GM19468 (cell line): ENCODE measurements around the gene GABARAP.

Experiments
- ATAC-seq: cut with Tn5 transposase; IDR thresholded peaks from one replicate; pipeline ENCODE4 v1.9.1; 2021; ENCODE audit warnings: mild to moderate bottlenecking, moderate library complexity, moderate number of reproducible peaks; ENCODE audit not compliant: unreplicated experiment; ENCODE audit errors: extremely low read depth

The GABARAP gene

DNA sequence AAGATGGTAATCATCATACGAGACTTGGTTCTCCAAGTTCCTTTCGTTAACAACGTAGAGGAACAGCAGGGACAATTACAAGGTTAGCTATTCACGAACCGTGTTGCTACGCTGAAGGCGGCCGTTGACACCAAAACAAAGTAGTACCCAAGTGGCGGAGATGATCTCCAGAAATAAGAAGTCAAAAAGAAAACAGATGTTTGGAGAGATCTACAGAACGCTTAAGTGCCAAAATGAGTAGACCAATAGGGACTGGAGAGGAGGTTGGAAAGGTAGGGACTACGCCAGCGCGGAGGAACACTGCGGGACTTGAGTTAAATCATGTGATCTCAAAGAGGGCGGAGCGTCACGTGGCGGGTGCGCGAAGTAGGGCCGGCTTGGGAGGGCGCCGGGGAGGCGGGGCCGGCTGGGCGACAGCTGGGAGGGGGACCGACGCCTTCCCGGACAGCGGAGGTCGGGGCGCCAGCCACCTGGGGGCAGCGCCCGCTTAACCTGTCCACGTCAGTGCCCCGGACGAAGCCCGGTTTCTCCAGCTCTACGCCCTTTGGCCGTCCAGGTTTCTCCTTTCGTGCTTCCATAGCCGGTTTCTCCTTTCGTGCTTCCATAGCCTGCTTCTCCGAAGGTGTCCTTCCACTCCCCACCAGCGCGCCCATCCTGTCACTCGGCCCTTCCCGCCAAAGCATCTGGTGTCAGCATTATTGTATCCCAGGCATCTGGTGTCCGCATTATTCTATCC, 636 bp upstream of the GABARAP start:
- ATAC-seq: peak; percentile 17

DNA sequence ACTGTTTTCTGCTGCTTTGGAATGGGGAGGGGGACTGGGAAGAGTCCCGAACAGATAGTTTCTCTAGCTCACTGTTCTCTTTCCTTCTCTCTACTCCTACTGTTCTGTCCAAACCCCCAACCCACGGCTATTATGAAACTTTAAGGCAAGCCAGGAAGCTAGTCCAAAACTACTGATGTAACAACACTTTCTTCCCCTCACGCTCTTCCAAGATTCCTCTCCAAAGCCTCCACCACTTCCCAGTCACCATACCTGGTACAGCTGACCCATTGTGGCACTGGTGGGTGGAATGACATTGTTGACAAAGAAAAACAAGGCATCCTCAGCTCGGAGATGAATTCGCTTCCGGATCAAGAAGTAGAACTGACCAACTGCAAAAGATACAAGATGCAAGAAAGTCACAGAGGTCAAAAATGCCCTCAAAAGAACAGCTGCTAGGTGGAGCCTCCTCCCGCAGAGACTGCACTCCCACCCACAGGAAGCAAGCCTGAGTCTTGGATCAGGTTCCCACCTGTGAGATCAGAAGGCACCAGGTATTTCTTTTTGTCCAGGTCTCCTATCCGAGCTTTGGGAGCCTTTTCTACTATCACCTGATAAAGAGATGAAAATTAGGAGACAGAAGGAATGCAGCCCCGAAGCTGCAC, 1.0 kb downstream of the GABARAP start:
- no peak for ATAC-seq

DNA sequence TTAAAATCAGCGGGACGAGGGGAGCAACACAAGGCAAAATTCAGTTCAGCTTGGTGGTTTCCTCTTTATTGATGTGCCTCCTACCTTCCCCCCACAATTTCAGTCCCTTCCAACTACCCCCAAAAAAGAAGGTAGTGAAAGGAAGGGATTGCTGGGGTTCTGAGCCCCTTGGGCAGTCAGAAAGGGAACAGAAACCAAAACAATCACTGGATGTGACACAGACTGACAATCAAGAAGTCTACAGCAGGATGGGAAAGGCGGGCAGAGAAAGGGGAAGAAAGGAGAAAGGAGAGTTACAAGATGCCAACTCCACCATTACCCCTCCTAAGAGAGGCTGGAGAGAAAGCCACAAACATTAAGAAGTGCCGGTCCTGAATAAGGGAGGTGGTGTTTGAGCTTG, 1.9 kb downstream of the GABARAP start:
- no peak for ATAC-seq

DNA sequence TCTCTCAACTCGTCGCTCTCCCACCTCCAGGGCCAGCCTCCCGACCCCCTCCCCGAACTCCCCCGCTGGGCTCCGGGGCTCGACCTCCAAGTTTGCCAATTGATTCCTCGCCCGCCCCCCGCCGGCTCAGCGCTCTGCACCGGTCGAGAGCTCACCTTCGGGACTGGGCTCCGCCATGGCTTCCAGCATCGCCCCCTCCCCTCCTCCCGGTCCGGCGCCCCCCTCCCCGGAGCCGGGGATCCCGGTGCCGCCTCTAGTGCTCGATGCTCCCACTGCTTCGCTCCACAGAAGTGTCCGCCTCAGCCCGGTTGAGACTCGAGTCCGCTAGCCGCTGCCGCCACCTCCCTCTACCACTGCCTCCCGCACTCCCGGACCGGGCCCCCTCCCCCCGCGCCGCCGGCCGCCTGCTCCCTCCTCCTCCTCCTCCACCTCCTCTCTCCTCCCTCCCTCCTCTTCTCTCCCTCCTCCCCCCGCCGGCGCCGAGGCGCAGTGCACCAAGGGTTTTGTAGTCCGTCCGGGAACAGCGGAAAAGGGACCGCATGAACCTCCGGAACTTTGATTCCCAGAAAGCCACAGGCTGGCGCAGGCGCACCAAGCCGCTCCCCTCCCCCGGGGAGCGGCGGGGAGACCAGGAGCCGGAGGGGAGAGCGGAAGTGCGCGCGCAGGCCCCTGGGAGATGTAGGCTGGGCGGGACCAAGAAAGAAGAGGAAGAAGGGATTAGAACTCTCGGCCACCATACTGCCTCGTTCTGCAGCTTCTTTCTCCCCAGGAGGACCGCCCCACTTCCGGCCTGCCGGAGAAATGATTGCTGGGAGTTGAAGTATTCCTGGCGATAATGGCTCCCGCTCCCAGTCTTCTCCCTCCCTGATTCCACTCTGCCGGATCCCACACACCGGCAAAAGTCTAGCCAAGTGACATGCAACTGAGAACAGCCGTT, 2.9 kb downstream of the GABARAP start, which contains the start of gene PHF23:
Gene PHF23, minus strand, starts transcription at position 367 of the 937 bp plus-strand sequence. Its CDS starts 178 bp downstream, at position 189.
- ATAC-seq: peak; percentile 54

DNA sequence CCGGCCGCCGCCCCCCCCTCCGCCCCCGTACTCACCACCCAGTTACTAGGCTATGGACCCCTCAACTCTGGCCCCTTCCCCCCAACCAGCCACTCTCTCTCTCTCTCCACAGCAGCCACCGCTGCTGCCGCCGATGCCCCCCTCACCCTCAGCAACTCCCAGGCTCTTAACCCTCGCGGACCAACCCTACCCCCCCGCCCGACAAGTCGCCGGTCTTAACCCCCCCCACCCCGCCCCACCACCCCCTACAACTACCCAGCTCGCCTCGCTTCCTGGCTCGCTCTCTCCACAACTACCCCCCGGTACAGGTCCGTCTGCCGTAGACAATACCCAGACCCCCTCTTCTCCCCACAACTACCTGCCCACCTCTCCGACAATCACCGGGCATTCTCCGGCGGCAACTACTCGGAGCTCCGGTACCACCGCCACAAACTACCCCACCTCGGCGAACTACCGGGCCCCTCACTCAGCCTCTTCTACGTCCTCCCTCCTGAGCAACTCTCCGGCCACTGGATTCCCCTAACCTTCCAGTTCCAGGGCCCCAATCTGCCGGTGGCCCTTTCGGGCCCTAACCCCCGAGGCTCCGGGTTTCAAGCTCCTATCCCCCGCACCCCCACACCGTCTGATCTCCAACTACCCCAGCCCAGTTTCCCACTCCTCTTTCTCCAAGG, 3.7 kb downstream of the GABARAP start:
- no peak for ATAC-seq

DNA sequence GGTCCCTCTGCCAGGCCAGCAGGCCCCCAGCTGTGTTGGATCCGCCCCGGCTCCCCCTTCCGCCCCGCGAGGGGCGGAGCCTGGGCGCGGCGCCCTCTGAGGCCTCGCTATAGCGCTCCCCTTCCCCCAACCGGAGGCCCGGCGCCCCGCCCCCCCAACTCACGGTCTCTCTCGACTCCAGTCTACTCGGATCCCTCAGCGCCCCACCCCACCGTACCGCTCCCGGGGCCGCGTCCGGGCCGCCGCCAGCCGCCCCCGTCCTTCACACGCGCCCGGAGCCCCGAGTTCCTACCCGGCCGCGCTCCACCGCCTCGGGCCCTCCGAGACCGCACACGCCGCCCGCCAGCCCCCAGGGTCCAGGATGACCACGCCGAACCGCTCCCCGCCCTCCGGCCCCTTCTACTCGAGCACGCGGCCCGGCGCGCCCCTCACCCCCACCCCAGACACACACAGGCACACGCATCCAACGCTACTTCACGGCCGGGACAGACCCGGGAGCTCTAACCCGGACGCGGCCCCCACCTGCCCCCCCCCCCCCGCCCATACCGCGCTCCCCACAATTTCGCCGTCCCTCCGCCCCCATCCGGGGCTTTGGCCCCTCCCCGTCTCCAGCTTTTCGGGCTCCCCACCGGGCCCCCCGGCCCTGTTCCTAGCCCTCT, 4.4 kb downstream of the GABARAP start:
- no peak for ATAC-seq

DNA sequence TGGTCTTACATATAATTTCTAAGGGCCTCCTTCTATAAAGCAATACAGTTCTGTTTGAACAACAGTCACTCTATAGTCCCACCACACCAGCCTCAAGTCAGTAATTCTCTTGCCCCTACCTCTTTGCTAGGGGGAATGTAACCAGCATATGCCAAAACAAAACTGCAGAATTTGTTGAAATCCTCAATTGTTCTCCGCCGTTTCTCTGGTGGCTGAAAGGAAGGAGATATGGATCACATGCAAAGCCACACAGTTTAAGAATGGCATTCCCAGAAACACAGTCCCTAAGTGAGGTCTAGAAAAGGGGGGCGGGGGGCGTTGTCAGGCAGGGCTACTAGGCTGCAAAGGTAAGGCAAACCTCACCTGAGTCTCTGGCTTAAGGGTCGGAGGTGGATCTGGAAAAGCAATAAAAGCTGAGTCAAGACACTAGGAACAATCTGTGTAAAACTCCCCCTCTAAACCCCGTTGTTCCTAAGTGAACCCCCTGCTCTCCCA, 4.9 kb downstream of the GABARAP start:
- no peak for ATAC-seq

DNA sequence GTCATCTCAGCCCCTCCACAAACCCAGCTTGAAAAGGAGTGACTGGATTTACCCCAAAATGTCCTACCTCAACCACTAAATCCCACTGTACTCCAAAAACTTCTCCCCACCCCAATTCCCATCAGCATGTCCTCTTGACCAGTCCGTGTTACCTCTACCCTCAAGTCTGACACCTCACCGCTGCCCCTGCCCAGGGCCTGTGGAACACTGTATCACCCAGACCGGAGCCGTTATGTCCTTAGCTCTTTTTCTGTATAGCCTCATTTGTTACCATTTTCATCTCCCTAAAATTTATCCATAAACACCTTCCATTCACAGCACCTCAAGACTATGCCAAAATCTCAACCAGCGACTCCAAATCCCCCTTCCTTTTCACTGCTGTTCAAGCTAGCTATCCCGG, 5.4 kb downstream of the GABARAP start:
- no peak for ATAC-seq

DNA sequence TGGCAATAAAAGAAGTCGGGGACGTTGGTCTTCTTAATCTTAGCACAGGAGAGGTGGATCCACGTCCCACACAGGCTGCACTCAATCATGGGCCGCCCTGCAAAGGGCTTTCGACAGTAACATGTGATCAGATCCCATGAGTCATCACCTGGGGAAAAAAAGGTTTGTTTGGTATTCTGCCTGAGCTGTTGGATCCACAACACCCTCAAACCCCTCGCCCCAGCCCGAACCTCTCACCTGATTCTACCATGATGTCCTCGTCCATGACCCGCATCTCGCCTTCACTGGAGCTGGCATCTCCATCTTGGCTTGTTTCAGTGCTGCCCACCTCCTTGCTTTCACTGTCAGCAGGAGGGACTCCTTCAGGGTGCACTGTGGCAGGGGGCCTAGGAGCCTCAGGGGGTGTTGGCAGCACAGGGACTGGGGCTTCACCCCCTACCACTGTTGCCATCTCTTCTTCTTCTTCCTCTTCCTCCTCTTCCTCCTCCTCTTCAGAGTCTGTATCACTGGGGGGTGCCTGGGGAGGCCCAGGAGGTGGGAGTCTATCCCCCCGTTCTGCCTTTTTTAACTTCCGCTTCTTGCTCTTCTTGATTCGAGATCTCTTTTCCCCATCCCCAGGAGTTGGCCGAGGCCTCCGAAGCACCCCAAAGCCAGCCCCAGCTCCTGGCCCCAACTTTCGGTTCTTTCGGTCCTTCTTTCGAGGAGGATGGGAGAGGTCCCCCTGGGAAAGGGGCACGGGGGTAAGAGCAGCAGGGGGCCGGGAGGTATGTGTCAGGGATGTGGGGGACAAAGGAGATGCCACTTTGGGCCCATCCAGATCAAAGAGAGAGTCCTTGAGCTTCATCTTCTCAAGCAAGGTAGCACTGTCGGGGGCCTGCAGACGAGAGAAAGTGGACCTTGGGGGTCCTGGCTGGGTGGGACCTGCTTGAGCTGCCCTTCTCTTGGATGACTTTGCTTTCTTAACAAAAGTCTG, 6.3 kb downstream of the GABARAP start:
- no peak for ATAC-seq

DNA sequence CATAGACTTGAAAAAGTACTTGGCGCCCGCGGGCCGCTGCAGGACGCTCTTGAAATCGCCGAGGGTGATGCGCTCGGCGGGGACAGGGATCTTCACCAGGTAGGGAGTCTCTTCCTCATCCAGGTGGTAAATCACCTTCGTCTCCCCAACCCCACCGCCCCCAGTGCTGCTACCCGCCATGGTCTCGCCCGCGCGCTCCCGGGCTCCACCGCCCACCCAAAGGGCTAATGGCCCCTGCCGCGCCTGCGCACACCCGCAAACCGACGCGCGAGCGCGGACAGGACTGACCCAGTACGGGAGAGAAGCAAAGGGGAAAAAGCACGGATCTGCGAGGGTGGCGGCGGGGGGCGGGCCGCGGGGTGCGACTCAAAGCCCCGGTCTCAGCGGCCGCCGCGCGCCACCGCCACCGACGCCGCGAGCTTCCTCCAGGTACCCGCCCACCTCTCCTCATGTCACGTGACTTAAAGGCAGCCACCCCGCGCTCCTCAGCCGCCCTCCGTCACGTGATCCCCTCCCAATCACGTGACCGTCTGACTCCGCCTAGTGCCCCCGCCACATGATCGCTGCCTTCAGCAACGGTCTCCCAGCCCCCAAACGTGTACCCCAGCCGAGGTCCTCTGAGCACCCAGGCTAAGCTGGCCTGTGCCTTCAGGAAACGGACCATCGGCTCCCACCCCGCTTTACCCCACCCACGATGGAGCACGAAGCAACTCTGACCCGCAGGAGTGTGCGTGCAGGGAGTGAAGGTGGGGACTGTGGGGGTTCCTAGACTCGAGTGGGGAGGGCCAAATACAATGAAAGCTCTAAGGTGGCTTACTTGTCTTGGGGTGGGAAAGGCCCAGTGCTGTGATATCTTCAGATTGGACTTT, 7.9 kb downstream of the GABARAP start, which contains the start of gene DVL2:
Gene DVL2, minus strand, starts transcription at position 435 of the 869 bp plus-strand sequence. Its CDS starts 255 bp downstream, at position 180.
- ATAC-seq: peak; percentile 59

DNA sequence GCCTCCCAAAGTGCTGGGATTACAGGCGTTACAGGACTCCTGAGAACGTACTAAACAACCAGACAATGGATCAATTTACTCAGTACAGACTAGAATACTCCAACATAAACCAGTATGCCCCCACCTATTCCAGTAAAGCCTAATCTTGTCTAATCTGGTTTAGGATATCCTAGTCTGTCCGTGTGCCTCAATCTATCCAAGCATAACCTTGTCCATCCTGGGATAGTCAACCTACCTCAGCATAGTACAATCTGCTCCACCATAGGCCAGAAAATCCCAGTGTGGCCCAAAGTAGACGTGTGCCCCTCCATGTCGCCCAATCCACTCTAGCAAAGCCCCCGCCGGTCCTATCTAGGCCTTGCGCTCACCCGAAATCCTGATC, 8.6 kb downstream of the GABARAP start:
- no peak for ATAC-seq

DNA sequence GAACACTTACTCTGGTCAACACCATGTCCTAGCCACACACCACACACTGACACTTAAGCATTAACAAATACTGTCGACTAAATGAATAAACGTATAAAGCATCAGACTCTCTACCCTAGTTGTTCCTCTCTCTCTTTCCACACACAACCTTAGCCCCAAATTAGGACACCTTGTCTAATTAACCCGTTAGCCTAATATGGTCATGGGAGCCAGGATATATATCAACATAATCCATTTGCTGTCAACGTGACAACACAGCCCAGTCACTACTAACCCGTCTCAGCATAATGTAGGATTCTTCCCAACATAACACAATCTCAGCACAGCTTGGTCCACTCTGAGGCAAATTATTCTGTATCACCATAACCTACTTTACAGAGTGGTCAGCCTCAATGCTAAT, 10.1 kb downstream of the GABARAP start:
- ATAC-seq: no peak

DNA sequence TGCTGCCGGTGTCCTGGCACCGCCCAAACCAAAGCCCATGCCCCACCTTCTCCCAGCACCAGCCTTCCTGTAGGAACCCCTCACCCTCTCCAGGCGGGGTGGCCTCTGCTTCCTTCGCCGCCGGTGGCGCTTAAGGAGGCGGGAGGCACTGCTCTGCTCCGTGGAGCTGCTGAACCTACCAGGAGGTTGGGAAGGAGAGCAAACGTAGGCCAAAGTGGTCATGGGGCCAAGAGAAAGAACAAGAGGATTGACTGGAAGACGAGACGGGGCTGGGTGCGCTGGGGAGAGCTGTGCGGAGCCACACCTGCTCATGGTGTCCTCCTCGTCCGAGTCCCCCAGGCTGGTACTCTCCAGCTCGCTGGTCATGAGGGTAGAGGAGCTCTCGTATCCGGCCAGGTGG, 12.7 kb downstream of the GABARAP start:
- ATAC-seq: no peak

DNA sequence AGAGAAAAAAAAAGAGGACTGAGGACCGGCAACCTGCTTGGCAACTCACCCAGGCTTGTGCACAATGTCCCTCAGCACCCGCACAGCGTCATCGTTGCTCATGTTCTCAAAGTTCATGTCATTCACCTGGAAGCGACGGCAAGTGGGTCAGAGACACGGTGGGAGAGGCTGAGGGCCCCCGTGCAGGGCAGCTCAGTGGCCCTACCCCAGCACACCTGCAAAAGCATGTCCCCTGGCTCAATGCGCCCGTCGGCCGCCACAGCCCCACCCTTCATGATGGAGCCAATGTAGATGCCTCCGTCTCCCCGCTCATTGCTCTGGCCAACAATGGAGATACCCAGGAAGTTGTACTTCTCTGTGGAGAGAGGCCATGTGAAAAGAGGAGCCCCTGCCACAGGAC, 13.3 kb downstream of the GABARAP start:
- ATAC-seq: no peak

DNA sequence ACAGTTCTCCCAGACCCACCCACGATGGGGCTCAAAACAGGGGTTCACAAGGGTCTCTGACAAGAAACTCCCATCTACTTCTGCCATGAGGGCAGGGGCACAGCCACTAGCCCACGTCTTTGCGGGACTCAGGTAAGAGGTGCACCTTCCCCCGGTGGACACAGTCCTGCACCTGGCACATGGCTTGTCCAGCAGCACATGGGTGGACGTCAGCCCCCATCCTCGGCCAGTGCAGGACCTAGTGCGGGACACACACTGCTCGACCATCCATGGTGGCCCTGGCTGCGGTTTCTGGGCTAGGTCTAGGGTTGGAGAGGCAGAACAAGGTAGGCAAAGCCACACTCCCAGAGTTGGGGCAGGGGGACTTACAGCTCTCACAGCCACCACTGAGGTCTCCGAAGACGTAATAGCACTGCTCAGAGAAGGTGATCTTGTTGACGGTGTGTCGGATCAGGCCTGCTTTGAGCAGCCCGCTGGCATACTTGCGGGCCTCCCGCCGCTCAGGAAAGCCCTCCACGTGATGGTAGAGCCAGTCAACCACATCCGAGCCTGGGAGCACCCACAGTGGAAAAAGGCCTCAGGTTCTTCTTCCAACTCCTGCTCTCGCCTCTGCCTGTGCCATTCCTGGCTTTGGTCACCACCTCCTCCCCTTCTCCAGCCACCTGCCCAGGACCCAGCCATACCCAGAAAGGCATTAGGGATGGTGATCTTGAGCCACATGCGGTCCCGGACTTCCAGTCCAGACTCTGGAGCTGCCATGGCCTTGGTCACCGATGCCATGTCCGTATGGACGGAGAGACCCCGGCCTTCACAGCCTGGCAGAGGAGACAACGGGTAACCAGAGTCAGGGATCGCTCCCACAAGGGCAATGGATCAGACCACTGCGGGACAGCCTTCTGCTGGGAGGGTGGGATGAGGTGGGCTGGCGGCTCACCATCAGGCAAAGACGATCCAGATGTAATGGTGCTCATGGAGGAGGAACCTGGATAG, 15.2 kb downstream of the GABARAP start:
- ATAC-seq: no peak

DNA sequence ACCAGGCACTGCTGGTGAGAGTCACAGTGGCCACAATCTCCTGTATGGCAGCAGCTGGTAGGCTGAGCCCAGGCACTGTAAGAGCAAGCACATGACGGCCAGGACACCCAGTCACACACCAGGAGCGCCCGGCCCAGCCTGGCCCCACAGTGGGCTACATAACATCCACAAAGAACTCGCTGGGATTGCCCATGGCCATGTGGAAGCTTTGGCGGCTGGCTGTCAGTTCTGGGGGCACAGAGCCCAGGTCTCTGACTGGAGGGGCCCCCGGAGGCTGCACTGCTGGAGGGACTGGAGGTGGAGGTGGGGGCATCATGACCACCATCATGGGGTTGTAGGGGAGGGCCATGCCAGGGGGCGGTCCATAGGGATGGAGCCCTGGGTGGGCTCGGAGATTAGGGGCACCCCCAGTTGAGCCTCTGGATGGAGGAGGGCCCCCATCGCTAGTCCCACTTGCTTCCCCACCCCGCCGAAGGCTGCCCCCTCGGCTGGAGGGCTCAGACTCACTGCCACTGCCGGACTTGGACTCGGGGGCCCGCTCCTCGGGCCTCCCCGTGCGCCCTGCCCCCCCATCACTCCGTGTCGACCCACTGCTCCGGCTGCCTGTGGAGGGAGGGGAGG, 16.4 kb downstream of the GABARAP start:
- ATAC-seq: no peak
